ENCODE data around the gene TPH1.

The TPH1 gene

DNA sequence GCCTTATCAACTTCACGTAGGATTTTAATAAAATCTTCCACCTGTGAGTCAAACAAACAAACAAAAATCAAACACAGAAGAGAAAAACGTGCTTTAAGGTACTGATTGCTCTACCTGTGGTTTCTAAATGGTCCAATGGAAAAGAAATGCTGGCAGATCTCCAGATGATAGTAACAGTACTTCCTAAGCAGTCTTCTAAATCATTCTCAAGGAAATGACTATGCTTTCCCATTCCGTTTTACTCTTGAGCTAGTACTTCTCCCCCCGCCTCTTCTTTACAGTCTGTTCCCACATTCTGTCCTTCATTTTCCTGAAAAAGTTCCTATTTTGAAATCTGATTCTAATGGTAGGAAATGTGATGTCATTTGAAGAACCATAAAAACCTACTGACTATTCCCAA, 34.4 kb upstream of the TPH1 start:
- no peak for DNase-seq (ENCODE audit: low read depth in 1 of 2, low spot score in 1 of 2)
- TF ChIP-seq, protein P1, sequence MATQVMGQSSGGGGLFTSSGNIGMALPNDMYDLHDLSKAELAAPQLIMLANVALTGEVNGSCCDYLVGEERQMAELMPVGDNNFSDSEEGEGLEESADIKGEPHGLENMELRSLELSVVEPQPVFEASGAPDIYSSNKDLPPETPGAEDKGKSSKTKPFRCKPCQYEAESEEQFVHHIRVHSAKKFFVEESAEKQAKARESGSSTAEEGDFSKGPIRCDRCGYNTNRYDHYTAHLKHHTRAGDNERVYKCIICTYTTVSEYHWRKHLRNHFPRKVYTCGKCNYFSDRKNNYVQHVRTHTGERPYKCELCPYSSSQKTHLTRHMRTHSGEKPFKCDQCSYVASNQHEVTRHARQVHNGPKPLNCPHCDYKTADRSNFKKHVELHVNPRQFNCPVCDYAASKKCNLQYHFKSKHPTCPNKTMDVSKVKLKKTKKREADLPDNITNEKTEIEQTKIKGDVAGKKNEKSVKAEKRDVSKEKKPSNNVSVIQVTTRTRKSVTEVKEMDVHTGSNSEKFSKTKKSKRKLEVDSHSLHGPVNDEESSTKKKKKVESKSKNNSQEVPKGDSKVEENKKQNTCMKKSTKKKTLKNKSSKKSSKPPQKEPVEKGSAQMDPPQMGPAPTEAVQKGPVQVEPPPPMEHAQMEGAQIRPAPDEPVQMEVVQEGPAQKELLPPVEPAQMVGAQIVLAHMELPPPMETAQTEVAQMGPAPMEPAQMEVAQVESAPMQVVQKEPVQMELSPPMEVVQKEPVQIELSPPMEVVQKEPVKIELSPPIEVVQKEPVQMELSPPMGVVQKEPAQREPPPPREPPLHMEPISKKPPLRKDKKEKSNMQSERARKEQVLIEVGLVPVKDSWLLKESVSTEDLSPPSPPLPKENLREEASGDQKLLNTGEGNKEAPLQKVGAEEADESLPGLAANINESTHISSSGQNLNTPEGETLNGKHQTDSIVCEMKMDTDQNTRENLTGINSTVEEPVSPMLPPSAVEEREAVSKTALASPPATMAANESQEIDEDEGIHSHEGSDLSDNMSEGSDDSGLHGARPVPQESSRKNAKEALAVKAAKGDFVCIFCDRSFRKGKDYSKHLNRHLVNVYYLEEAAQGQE (IDR thresholded peaks at IDR 0.05; ENCODE audit: insufficient replicate concordance, low read depth) = no peak
- no peak for TF ChIP-seq GABPA (IDR thresholded peaks at IDR 0.05; ENCODE audit: low read depth)
- TF ChIP-seq SPI1 (IDR thresholded peaks at IDR 0.05; ENCODE audit: borderline replicate concordance, low read depth) = no peak
- no peak for TF ChIP-seq POLR2AphosphoS5 (IDR thresholded peaks at IDR 0.05; ENCODE audit: low read depth)
- no peak for TF ChIP-seq CTCF (IDR thresholded peaks at IDR 0.05; ENCODE audit: insufficient read depth, low read length)
- Histone ChIP-seq H3K4me3 (replicated peaks; ENCODE audit: insufficient read depth, low read length) (no peak overlapping the region), H3K27ac (replicated peaks) (no peak overlapping the region), H3K27me3 (ENCODE audit: insufficient read depth, poor library complexity, severe bottlenecking) (no peaks in the 10 kb centered on the region)

DNA sequence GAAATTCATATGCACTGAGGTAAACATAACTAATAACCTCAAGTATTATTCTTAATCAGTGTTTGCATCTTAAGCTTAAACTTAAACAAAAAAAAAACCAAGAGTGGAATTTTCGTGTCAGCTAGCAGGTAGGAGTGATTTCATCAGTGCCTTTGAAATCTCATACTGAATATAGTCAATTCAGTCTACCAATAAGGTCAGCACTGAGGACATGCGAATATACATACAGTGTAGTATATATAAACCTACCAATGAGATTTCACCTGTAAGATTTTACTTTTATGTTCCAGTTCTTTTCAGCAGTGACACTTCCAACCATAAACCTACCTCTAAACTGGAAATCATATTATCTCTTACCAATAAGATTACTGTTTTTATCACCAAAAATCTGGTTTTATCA, 32.8 kb upstream of the TPH1 start:
- Histone ChIP-seq H3K4me3 (replicated peaks; ENCODE audit: insufficient read depth, low read length) (no peak overlapping the region), H3K27ac (replicated peaks) (no peak overlapping the region), H3K27me3 (ENCODE audit: insufficient read depth, poor library complexity, severe bottlenecking) (no peaks in the 10 kb centered on the region)
- TF ChIP-seq GABPA (IDR thresholded peaks at IDR 0.05; ENCODE audit: low read depth) (no peak), CTCF (IDR thresholded peaks at IDR 0.05; ENCODE audit: insufficient read depth, low read length) (no peak), SPI1 (IDR thresholded peaks at IDR 0.05; ENCODE audit: borderline replicate concordance, low read depth) (no peak), POLR2AphosphoS5 (IDR thresholded peaks at IDR 0.05; ENCODE audit: low read depth) (no peak)
- TF ChIP-seq, protein P1 (IDR thresholded peaks at IDR 0.05; ENCODE audit: insufficient replicate concordance, low read depth) = no peak
- no peak for DNase-seq (ENCODE audit: low read depth in 1 of 2, low spot score in 1 of 2)

DNA sequence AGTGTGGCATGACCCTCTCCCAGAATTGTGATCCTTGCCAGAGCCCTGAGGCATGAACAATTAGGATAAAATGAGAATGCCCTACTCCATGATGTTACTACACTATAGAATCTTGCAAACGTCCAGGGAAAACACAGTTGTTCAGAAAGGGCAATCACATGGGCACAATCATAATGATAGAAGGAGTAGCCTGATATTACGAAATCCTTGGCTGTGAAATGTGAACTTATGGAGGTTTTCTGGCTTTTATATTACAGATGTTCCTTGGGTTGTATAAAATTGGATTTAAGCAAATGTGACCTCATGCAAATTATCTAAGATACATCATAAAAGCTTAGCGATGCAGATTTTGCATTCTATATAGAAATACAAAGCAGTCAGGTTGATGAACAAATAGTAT, 29.4 kb upstream of the TPH1 start:
- TF ChIP-seq GABPA (IDR thresholded peaks at IDR 0.05; ENCODE audit: low read depth) = no peak
- no peak for TF ChIP-seq CTCF (IDR thresholded peaks at IDR 0.05; ENCODE audit: insufficient read depth, low read length)
- TF ChIP-seq POLR2AphosphoS5 (IDR thresholded peaks at IDR 0.05; ENCODE audit: low read depth) = no peak
- TF ChIP-seq, protein P1 (IDR thresholded peaks at IDR 0.05; ENCODE audit: insufficient replicate concordance, low read depth) = no peak
- TF ChIP-seq SPI1 (IDR thresholded peaks at IDR 0.05; ENCODE audit: borderline replicate concordance, low read depth) = no peak
- Histone ChIP-seq H3K27ac (replicated peaks) (no peak overlapping the region), H3K27me3 (ENCODE audit: insufficient read depth, poor library complexity, severe bottlenecking) (no peaks in the 10 kb centered on the region), H3K4me3 (replicated peaks; ENCODE audit: insufficient read depth, low read length) (no peak overlapping the region)
- DNase-seq (ENCODE audit: low read depth in 1 of 2, low spot score in 1 of 2) = no peak

All from HL-60 (cell line).